Activated B cell treated with CpG ODN at 0.5 μM for 24 hours (primary cell): ENCODE results near the gene MGAT4B. TPM values are rescaled to one million over a fixed set of nuclear protein-coding genes. Genes with fewer than 3 reads are reported as not detected.

ENCODE experiments used
- ATAC-seq: fragments of 200-7000 bp; cut with Tn5 transposase; one replicate; pipeline ENCODE4 v1.10.0; 2021; ENCODE audit warnings: low read depth, mild to moderate bottlenecking, moderate library complexity
- CTCF ChIA-PET: fragments of 350-600 bp; sonication (Branson Sonifier 250); formaldehyde crosslinking; loops from one replicate; lab custom pipeline; 2021; ENCODE audit warnings: antibody characterized with exemption; lab: Charles Lee
- POLR2A ChIA-PET: fragments of 350-600 bp; sonication (Branson Sonifier 250); formaldehyde crosslinking; loops from one replicate; lab custom pipeline; 2021; ENCODE audit warnings: antibody characterized with exemption; lab: Charles Lee
- DNase-seq: peaks from one replicate; pipeline ENCODE4 v3.0.0; 2022
- H3K27ac Mint-ChIP-seq: one replicate; pipeline ENCODE4 v1.8.0; 2020; ENCODE audit warnings: mixed read lengths
- H3K27me3 Mint-ChIP-seq: one replicate; pipeline ENCODE4 v1.8.0; 2021; ENCODE audit warnings: mixed read lengths
- H3K36me3 Mint-ChIP-seq: one replicate; pipeline ENCODE4 v1.8.0; 2021; ENCODE audit warnings: low read depth, mixed read lengths
- H3K4me1 Mint-ChIP-seq: one replicate; pipeline ENCODE4 v1.8.0; 2021; ENCODE audit warnings: mixed read lengths
- H3K4me3 Mint-ChIP-seq: one replicate; pipeline ENCODE4 v1.8.0; 2020; ENCODE audit warnings: mild to moderate bottlenecking, mixed read lengths
- H3K9me3 Mint-ChIP-seq: one replicate; pipeline ENCODE4 v1.8.0; 2020; ENCODE audit warnings: mixed read lengths
- CTCF ChIP-seq: fragments of 200-600 bp; IDR thresholded peaks from one replicate; pipeline ENCODE4 v1.8.0; 2022; ENCODE audit warnings: antibody characterized with exemption, mild to moderate bottlenecking
- intact Hi-C: fragments of 100-400 bp; cut with micrococcal nuclease; formaldehyde crosslinking; loops from one replicate; pipeline ENCODE4 v1.15.1; 2024
- total RNA-seq: library from RNA; stranded (reverse); gene quantifications from 2 replicates; pipeline ENCODE4 v1.2.3, GENCODE V29; 2022

MGAT4B gene
- total RNA-seq, 1 donor from 2014 or later = 85.3 TPM

- Mint-ChIP-seq H3K27ac (no peak overlapping the region), H3K9me3 (no peaks in the 10 kb centered on the region), H3K27me3 (no peaks in the 10 kb centered on the region), H3K36me3 (peaks cover 27% of the 10 kb centered on the region), H3K4me1 (peaks cover 35% of the 10 kb centered on the region), H3K4me3 (no peak overlapping the region)
- TF ChIP-seq CTCF = no peak
- ChIA-PET POLR2A (no interaction called here), CTCF (no interaction called here)
- intact Hi-C loops = loop anchor here (5.0 to 10.0 kb wide), 3 partner anchors 122 to 273 kb away; partner anchors contain the start of genes HNRNPH1 and RNF130
- DNase-seq (no peak), ATAC-seq (no peak)
These were observed 7.7 kb downstream of the MGAT4B start for GRCh38 chr5:179798771-179799643.

GRCh38 chr5:179798144-179798770, 8.4 kb downstream of the MGAT4B start:
- Mint-ChIP-seq H3K27me3 (no peaks in the 10 kb centered on the region), H3K4me1 (peaks cover 36% of the 10 kb centered on the region), H3K27ac (no peak overlapping the region), H3K36me3 (peaks cover 27% of the 10 kb centered on the region), H3K9me3 (no peaks in the 10 kb centered on the region), H3K4me3 (no peak overlapping the region)
- intact Hi-C loops = loop anchor here (5.0 to 10.0 kb wide), 3 partner anchors 121 to 274 kb away; partner anchors contain the start of genes HNRNPH1 and RNF130
- POLR2A ChIA-PET = no interaction called here
- CTCF ChIA-PET = no interaction called here
- ATAC-seq (no peak), DNase-seq (no peak)
- TF ChIP-seq CTCF = no peak

GRCh38 chr5:179797741-179798140, 8.9 kb downstream of the MGAT4B start:
- DNase-seq (no peak), ATAC-seq (no peak)
- Mint-ChIP-seq H3K9me3 (no peaks in the 10 kb centered on the region), H3K36me3 (peaks cover 27% of the 10 kb centered on the region), H3K27ac (no peak overlapping the region), H3K4me3 (no peak overlapping the region), H3K27me3 (no peaks in the 10 kb centered on the region), H3K4me1 (peaks cover 34% of the 10 kb centered on the region)
- ChIA-PET CTCF (no interaction called here), POLR2A (interaction anchor here (1.0 to 2.3 kb wide), 2 partner anchors 22 to 25 kb away, joined by 3 to 16 read pairs; partner anchors contain the start of gene SQSTM1)
- no peak for TF ChIP-seq CTCF
- intact Hi-C loops = loop anchor here (2.0 to 10.0 kb wide), 5 partner anchors 65 to 275 kb away; partner anchors contain the start of genes CANX, HNRNPH1, MAML1 and RNF130

GRCh38 chr5:179796877-179797608, 9.6 kb downstream of the MGAT4B start:
- H3K36me3 Mint-ChIP-seq = peaks cover 27% of the 10 kb centered on the region
- peak overlapping the region; percentile 7 for H3K27ac Mint-ChIP-seq
- DNase-seq (no peak), ATAC-seq (no peak)
- ChIA-PET CTCF (interaction anchor here (1.1 to 1.4 kb wide), 4 partner anchors 20 to 53 kb away, joined by 3 to 9 read pairs (median 3); no protein-coding TSS in a partner anchor), POLR2A (interaction anchor here (0.5 to 2.3 kb wide), 5 partner anchors 21 to 817 kb away, joined by 3 to 16 read pairs (median 5); partner anchors contain the start of gene SQSTM1)
- peak overlapping the region; percentile 64 for H3K4me3 Mint-ChIP-seq
- H3K4me1 Mint-ChIP-seq = peaks cover 33% of the 10 kb centered on the region
- intact Hi-C loops = loop anchor here (1.0 to 10.0 kb wide), 6 partner anchors 34 to 275 kb away; partner anchors contain the start of genes CANX, HNRNPH1, MAML1 and RNF130
- H3K27me3 Mint-ChIP-seq = no peaks in the 10 kb centered on the region
- no peak for TF ChIP-seq CTCF
- no peaks in the 10 kb centered on the region for H3K9me3 Mint-ChIP-seq
